NCI-H1417 (cell line): Measurements from ENCODE around the gene MCOLN1.
"Not testable (repeated sequence)": the region's sequence is repeated elsewhere in the genome, so short reads cannot be mapped to it uniquely, and the experiment has no call there.

ENCODE experiments used
- DNase-seq, 3 experiments: peaks; one replicate each; lab custom pipeline; 2025; lab: John Stamatoyannopoulos, UW

Gene MCOLN1

DNA sequence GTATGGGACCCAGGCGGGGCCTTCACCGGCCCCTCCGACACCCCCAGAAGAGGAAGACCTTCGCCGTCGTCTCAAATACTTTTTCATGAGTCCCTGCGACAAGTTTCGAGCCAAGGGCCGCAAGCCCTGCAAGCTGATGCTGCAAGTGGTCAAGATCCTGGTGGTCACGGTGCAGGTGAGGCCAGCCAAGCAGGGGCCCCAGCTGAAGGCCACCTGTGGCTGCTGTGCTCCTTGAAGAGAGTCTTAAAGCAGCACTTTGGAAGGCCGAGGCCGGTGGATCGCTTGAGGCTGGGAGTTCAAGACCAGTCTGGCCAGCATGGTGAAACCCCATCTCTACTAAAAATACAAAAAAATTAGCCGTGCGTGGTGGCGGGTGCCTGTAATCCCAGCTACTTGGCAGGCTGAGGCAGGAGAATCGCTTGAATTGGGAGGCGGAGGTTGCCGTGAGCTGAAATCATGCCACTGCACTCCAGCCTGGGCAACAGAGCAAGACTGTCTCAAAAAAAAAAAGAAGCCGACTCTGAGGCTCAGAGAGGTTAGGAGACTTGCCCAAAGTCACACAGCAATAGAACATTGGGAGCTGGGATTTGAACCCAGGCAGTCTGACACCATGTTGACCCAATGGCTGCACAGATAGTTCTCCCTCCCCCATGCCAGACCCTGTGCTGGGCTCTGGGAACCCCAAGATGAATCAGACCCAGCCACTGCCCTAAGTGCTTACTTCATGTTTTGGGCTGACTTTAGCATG lies 2.7 kb downstream of the MCOLN1 start:
- no peak for DNase-seq

DNA sequence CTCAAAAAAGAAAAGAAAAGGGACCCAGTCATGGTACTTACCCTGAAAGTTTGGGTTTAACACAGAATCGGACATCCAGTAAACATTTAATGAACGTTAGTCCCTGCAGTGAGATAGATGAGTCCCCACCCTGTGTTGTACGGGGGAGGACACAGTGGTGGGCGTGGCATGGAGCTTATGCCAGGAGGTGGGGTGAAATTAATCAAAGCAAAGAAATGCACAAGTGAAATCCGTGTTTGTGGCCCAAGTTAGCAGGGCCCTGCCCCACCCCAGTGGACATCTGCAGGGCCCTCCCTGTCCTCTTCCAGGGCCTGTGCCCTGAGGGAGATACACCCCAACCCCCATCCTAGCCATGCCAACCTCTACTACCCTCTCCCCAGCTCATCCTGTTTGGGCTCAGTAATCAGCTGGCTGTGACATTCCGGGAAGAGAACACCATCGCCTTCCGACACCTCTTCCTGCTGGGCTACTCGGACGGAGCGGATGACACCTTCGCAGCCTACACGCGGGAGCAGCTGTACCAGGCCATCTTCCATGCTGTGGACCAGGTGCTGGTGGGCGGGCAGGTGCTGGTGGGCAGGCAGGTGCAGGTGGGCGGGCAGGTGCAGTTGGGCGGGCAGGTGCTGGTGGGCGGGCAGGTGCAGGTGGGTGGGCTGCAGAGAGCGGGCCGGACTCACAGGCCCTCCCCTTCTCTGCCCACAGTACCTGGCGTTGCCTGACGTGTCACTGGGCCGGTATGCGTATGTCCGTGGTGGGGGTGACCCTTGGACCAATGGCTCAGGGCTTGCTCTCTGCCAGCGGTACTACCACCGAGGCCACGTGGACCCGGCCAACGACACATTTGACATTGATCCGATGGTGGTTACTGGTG lies 3.9 kb downstream of the MCOLN1 start:
- DNase-seq, result no peak

- no peak for DNase-seq
These were observed 5.2 kb downstream of the MCOLN1 start for GRCh38 chr19:7527516-7528191.

- DNase-seq, result no peak
These were observed 5.7 kb downstream of the MCOLN1 start for GRCh38 chr19:7528192-7528519.

DNA sequence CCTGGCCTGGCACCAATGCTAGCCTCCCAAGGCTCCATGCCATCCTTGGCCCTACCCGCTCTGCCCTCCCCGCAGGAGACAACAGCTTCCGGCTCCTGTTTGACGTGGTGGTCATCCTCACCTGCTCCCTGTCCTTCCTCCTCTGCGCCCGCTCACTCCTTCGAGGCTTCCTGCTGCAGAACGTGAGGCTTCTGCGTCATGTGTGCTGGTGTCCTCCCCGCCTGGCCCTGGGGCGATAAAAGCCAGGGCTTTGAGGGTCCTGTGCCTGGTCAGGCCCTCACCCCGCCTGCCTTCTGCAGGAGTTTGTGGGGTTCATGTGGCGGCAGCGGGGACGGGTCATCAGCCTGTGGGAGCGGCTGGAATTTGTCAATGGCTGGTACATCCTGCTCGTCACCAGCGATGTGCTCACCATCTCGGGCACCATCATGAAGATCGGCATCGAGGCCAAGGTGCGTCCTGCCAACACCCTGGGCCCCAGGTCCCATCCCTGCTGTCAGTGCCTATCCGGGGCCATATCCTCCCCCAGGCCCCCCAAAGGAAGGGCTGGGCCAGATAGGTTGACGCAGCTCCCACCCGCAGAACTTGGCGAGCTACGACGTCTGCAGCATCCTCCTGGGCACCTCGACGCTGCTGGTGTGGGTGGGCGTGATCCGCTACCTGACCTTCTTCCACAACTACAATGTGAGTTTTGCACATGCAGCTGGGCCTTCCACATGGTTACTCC lies 6.3 kb downstream of the MCOLN1 start:
- no peak for DNase-seq

DNA sequence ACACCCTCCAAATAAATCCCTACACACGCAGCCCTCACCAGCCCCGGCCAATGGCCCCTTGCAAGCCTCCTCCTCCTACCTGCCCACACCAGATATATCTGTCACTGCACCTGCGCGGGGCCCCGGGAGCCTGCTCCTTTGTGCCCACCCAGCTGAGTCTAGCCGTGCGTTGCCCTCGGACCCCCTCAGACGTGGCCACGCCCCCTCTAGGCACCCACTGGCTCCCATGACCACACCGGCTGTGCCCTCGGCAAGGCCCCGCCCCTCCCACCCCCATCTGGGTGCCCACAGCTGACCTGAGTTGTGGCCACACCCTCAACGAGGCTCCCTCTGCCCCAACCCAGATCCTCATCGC lies 6.8 kb downstream of the MCOLN1 start:
- no peak for DNase-seq

GRCh38 chr19:7529610-7530490 lies 7.4 kb downstream of the MCOLN1 start:
- no peak for DNase-seq

GRCh38 chr19:7533281-7533885 lies 11.0 kb downstream of the MCOLN1 start:
- peak in 1 of 3 experiments; percentile 18 for DNase-seq

- DNase-seq, result peak; percentile 76 to 92 (median 90)
These were observed 11.6 kb downstream of the MCOLN1 start for GRCh38 chr19:7533925-7534480.

- DNase-seq, result peak in 2 of 3 experiments; percentile 61 to 69
These were observed 12.2 kb downstream of the MCOLN1 start for GRCh38 chr19:7534531-7535046.

DNA sequence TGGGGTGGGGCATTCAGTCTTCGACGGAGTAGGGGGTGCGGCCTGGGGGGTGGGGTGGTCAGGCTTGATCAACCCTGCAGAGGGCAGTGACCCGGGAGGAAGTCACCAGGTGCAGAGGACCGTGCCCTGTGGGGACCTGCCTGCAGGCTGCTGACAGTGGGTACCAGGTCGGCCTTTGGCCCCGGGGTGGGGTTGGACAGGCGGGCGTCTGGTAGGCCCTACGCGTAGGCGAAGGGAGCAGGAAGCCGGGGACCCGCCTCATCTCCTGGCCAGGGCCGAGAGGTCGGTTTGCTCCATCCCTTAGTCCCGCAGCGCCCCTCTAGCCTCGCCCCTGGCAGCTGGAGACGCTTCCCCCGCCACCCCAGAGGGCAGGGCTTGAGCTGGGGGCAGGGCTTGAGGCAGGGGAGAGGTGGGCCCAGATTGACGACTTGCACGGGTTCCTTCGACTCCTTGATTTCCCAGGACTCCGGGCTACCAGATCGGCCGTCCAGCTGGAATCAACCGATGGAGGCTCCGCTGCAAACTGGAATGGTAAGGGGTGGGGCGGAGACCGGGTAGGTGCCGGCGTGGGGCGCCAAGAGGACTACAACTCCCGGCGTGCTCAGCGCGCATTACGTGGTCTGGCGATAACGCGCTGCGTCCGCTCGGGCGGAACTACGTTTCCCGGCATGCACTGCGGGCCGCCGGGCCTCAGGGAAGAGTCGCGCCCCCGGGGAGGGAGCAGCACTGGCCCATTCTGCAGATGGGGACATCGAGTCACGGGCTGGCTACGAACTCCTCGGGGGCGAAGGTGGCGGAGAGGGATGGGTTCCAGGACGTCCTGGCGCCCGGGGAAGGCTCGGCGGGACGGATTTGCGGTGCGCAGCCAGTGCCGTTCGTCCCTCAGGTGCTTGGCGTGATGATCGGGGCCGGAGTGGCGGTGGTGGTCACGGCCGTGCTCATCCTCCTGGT lies 12.9 kb downstream of the MCOLN1 start, which contains the start of gene PNPLA6:
Gene PNPLA6 (plus strand): TSS at position 671 of the 951 bp plus-strand sequence. CDS start 72 bp downstream, at position 743.
- peak; percentile 86 to 97 (median 95) for DNase-seq

GRCh38 chr19:7535998-7536695 lies 13.7 kb downstream of the MCOLN1 start:
- peak in 1 of 3 experiments; percentile 37 for DNase-seq

DNA sequence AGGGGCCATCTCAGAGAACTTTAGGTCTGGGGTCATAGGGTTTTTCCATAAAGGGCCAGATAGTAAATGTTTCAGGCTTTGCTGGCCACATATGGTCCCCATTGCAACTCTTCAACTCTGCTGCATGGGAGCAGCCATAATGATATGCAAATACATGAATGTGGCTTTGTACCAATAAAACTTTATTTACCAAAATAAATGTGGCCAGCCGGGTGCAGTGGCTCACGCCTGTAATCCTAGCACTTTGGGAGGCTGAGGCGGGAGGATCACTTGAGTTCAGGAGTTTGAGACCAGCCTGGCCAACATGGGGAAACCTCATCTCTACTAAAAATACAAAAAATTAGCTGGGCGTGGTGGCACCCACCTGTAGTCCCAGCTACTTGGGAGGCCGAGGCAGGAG lies 16.6 kb downstream of the MCOLN1 start:
- DNase-seq, result not testable (repeated sequence)

DNA sequence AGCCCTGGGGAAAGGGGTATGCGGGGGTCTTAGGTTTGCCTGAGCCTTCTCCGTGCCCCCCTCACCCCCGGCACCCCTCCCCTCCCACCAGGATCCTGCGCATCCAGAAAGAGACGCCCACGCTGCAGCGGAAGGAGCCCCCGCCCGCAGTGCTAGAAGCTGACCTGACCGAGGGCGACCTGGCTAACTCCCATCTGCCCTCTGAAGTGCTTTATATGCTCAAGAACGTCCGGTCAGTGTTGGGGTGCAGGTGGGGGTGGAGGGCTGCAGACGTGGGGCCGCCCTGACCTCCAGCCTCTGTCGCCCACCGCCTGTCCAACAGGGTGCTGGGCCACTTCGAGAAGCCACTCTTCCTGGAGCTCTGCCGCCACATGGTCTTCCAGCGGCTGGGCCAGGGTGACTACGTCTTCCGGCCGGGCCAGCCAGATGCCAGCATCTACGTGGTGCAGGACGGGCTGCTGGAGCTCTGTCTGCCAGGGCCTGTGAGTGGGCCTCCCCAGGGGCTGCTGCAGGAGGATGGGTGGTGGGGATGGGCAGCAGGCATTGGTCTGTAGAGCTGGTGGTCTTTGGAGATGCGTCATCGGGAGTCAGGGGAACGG lies 17.5 kb downstream of the MCOLN1 start:
- DNase-seq, result no peak

DNA sequence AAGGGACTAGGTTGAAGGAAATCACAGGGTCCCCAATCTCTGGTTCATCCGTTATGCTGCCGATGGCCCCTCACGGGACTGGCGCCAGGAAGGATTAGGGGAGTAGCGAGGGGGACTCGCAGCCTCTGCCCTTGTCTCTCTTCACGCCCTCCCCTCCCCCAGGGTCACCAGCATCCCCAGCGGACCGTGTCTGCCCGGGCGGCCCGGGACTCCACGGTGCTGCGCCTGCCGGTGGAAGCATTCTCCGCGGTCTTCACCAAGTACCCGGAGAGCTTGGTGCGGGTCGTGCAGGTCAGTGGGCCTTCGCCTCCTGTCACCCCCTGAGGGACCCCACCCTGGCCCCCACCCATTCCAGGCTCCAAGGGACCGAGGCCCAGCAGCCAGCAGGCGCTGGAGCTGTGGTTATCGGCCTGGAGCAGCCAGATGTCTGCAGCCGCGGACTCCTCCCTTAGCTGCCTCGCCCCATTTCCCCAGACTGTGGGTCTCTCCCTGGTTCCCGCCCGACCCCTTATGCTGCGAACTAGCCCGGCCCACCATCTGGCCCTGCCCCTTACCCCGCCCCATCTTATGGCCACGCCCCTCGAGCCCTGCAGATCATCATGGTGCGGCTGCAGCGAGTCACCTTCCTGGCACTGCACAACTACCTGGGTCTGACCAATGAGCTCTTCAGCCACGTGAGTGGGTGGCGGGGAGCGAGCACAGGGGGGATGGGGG lies 18.5 kb downstream of the MCOLN1 start:
- DNase-seq, result no peak

GRCh38 chr19:7541475-7541824 lies 19.0 kb downstream of the MCOLN1 start:
- DNase-seq, result no peak

DNA sequence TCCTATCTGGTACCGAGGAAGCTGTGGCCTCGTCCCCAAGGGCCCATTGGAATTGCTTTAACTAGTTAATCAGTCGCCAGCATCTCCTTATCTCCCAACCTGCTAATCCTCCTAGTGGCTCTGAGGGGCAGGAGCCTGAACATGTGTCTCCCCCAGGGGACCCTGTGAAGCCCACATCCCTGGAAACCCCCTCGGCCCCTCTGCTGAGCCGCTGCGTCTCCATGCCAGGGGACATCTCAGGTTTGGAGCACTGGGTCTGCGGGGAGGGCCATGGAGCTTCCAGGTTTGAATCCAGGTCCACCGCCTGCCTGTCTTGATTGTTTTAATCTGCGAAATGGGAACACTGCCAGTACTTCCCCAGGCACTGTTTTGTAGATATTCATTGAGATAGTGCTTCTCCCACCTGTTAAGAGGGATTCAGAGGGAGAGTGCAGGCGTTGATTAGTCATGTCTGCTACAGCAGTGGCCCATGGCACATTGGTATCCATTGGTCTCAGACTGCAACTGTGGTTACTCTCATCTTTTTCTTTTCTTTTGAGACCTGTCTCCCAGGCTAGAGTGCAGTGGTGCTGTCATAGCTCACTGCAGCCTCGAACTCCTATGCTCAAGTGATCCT lies 19.5 kb downstream of the MCOLN1 start:
- no peak for DNase-seq
